A549 (cell line): Measurements from ENCODE around the gene NR5A2. TPM values are rescaled to one million over a fixed set of nuclear protein-coding genes. Genes with fewer than 3 reads are reported as not detected.

Experiments
- ATAC-seq, 2 experiments: fragments of 200-7000 bp in 1 of 2; fragments of >200 bp in 1 of 2; cut with Nextera tagmentation in 1 of 2; cut with Tn5 transposase in 1 of 2; 3 replicates each; pipeline versions ENCODE4 v1.8.0 to v1.9.1; 2018 to 2020; ENCODE audit warnings: mild to moderate bottlenecking in 1 of 2, moderate library complexity in 1 of 2
- CTCF ChIA-PET: fragments of 300-600 bp; sonication (Branson Sonifier 250); formaldehyde crosslinking; extraction: SDS; loops from one replicate; lab custom pipeline; 2021; ENCODE audit warnings: antibody characterized with exemption, inconsistent platforms; lab: Yijun Ruan, JAX
- POLR2A ChIA-PET: fragments of 350-600 bp; formaldehyde crosslinking; extraction: SDS; loops from one replicate; lab custom pipeline; 2021; ENCODE audit warnings: antibody characterized with exemption, inconsistent platforms; lab: Yijun Ruan, JAX
- DNase-seq, 2 experiments: peaks; one replicate each; pipeline versions ENCODE4 v3.0.0 to v3.0.0-alpha.2; 2011 to 2016; ENCODE audit warnings: low read depth in 1 of 2, low spot score in 1 of 2
- FAIRE-seq: peaks from 2 replicates; lab custom pipeline; 2011; peaks lifted over from hg19 to GRCh38; lab: Jason Lieb, UNC
- H3K27ac ChIP-seq, 2 experiments: fragments of >200 bp; sonication (Bioruptor Twin); formaldehyde crosslinking; 3 replicates each; pipeline ENCODE4 v1.5.1; 2016 to 2017
- H3K4me1 ChIP-seq: fragments of >200 bp; sonication (Bioruptor Twin); formaldehyde crosslinking; 3 replicates; pipeline ENCODE4 v1.6.1; 2016
- H3K4me2 ChIP-seq: fragments of >200 bp; sonication (Bioruptor Twin); formaldehyde crosslinking; 3 replicates; pipeline ENCODE4 v1.6.1; 2016
- H3K4me3 ChIP-seq: fragments of >200 bp; sonication (Bioruptor Twin); formaldehyde crosslinking; 3 replicates; pipeline ENCODE4 v1.5.1; 2016
- H3K9me3 ChIP-seq: fragments of >200 bp; sonication (Bioruptor Twin); formaldehyde crosslinking; 3 replicates; pipeline ENCODE4 v1.6.1; 2016
- BHLHE40 ChIP-seq: IDR thresholded peaks from 2 replicates; pipeline ENCODE4 v1.6.1; 2012; ENCODE audit warnings: low read depth, low read length, inconsistent platforms
- CTCF ChIP-seq: fragments of >200 bp; sonication (Bioruptor Twin); formaldehyde crosslinking; IDR thresholded peaks from 3 replicates; pipeline ENCODE4 v1.5.1; 2016
- EHF ChIP-seq: fragments of 250-450 bp; sonication (Bioruptor Pico); IDR thresholded peaks from 2 replicates; pipeline ENCODE4 v1.5.0; 2020; ENCODE audit warnings: mild to moderate bottlenecking
- EHMT2 ChIP-seq: fragments of 200-600 bp; sonication (generic); IDR thresholded peaks from 2 replicates; pipeline ENCODE4 v1.6.1; 2016; ENCODE audit warnings: antibody characterized with exemption, low read depth, mild to moderate bottlenecking, moderate library complexity
- ESRRA ChIP-seq: fragments of 150-350 bp; IDR thresholded peaks from 2 replicates; pipeline ENCODE4 v1.6.1; 2014; ENCODE audit warnings: mild to moderate bottlenecking, low read length, borderline replicate concordance
- FOSL2 ChIP-seq, 2 experiments: fragments of 450-650 bp in 1 of 2; fragments of >200 bp in 1 of 2; sonication (Bioruptor Twin) in 1 of 2; formaldehyde crosslinking; IDR thresholded peaks; 2 replicates each; pipeline versions ENCODE4 v1.5.0 to v1.6.1; 2016 to 2020; ENCODE audit warnings: mild to moderate bottlenecking in 1 of 2, moderate library complexity in 1 of 2
- GATA3 ChIP-seq: IDR thresholded peaks from 2 replicates; pipeline ENCODE4 v1.6.1; 2012; ENCODE audit warnings: borderline replicate concordance
- MAX ChIP-seq: IDR thresholded peaks from 2 replicates; pipeline ENCODE4 v1.6.1; 2012
- NFE2L2 ChIP-seq: fragments of 150-350 bp; conservative IDR thresholded peaks from 2 replicates; pipeline ENCODE4 v1.6.1; 2014; ENCODE audit warnings: low read length
- NR3C1 ChIP-seq: fragments of >200 bp; sonication (Bioruptor Twin); formaldehyde crosslinking; IDR thresholded peaks from 3 replicates; pipeline ENCODE4 v1.6.1; 2017
- RAD21 ChIP-seq, 2 experiments: fragments of >200 bp in 1 of 2; sonication (Bioruptor Twin) in 1 of 2; formaldehyde crosslinking in 1 of 2; IDR thresholded peaks in 1 of 2; conservative IDR thresholded peaks in 1 of 2; 2 replicates in 1 of 2; 3 replicates in 1 of 2; pipeline ENCODE4 v1.6.1; 2012 to 2018; ENCODE audit warnings: inconsistent platforms in 1 of 2
- RARB ChIP-seq: fragments of 250-450 bp; sonication (Bioruptor Pico); IDR thresholded peaks from 2 replicates; pipeline ENCODE4 v1.8.0; 2021; ENCODE audit warnings: mild to moderate bottlenecking, moderate library complexity
- RFX5 ChIP-seq: fragments of 450-650 bp; IDR thresholded peaks from 2 replicates; pipeline ENCODE4 v1.7.1; 2014; ENCODE audit warnings: antibody characterized with exemption, mild to moderate bottlenecking, moderate library complexity
- USF2 ChIP-seq: fragments of 450-650 bp; IDR thresholded peaks from 2 replicates; pipeline ENCODE4 v1.6.1; 2014; ENCODE audit warnings: antibody characterized with exemption
- ZC3H11A ChIP-seq: fragments of 450-650 bp; IDR thresholded peaks from 2 replicates; pipeline ENCODE4 v1.6.1; 2014; ENCODE audit warnings: antibody characterized with exemption, mild to moderate bottlenecking
- ZFP36 ChIP-seq: fragments of 450-650 bp; IDR thresholded peaks from 2 replicates; pipeline ENCODE4 v1.6.1; 2014; ENCODE audit warnings: borderline replicate concordance; ENCODE audit not compliant: partially characterized antibody
- WGBS: methylation state at CpG from one replicate; pipeline ENCODE4 v1.1.6; 2017; ENCODE audit errors: missing lambda C conversion rate; 5-methylcytosine and 5-hydroxymethylcytosine counted together
- polyA plus RNA-seq, 4 experiments: library from polyadenylated mRNA; depleted of rRNA in 3 of 4; stranded (reverse); fragments of >200 nt; fragmentation: RNase III in 1 of 4; extraction: RNeasy Plus Mini Kit Qiagen cat#74134 plus additional on column Dnase treatment in 1 of 4; gene quantifications; 2 replicates in 3 of 4; 3 replicates in 1 of 4; pipeline ENCODE4 v1.2.3, GENCODE V29; 2011 to 2017

NR5A2 gene
- polyA plus RNA-seq, 2 of the 4 experiments (the other 2 are of a cell fraction), result 12.0 to 24.1 TPM

- no peak for DNase-seq
- no peak overlapping the region for H3K4me3 ChIP-seq
- TF ChIP-seq USF2, result no peak
- TF ChIP-seq BHLHE40, result no peak
- no peak for TF ChIP-seq FOSL2 (IDR thresholded peaks at IDR 0.05)
- TF ChIP-seq FOSL2 (CRISPR knock-in tag; IDR thresholded peaks at IDR 0.05), result no peak
- peak; percentile 63 for FAIRE-seq
- H3K4me2 ChIP-seq, result peak overlapping the region; percentile 16; the same call in 1 of the 3 replicates
- H3K9me3 ChIP-seq, result no peaks in the 10 kb centered on the region
- H3K27ac ChIP-seq, result peak overlapping the region; percentile 12 to 30; a peak in 2 of 6 replicates
- WGBS, result 40% methylated on average over 3 of the region's 3 CpGs
- CTCF ChIA-PET, result interaction anchor here (1.4 to 1.5 kb wide), 2 partner anchors 9 to 16 kb away, joined by 4 to 5 read pairs; no protein-coding TSS in a partner anchor
- peaks cover 54% of the 10 kb centered on the region for H3K4me1 ChIP-seq
- ATAC-seq, result no peak
- POLR2A ChIA-PET, result no interaction called here
Observed at GRCh38 chr1:200153277-200154055, 126.0 kb downstream of the NR5A2 start.

GRCh38 chr1:200154069-200154767 is 126.7 kb downstream of the NR5A2 start:
- Histone ChIP-seq H3K9me3 (no peaks in the 10 kb centered on the region), H3K27ac (peak overlapping the region; percentile 9 to 56; a peak in 4 of 6 replicates), H3K4me3 (no peak overlapping the region), H3K4me2 (no peak overlapping the region; the same call in 2 of the 3 replicates), H3K4me1 (peaks cover 54% of the 10 kb centered on the region)
- no peak for TF ChIP-seq FOSL2 (IDR thresholded peaks at IDR 0.05)
- TF ChIP-seq FOSL2 (CRISPR knock-in tag; IDR thresholded peaks at IDR 0.05), result peak; percentile 33; the same call in 1 of the 2 replicates
- TF ChIP-seq GATA3, result no peak
- ATAC-seq (no peak), FAIRE-seq (no peak), DNase-seq (no peak)
- ChIA-PET CTCF (interaction anchor here (0.6 to 1.5 kb wide), 4 partner anchors 8 to 357 kb away, joined by 3 to 5 read pairs (median 4); no protein-coding TSS in a partner anchor), POLR2A (no interaction called here)

- DNase-seq (no peak), ATAC-seq (no peak), FAIRE-seq (no peak)
- Histone ChIP-seq H3K4me3 (no peak overlapping the region), H3K27ac (0 out of 6 replicates have a peak overlapping the region, but pooled peaks of 1 of the 2 experiments have one; percentile 3), H3K4me2 (no peak overlapping the region), H3K4me1 (peaks cover 28% of the 10 kb centered on the region), H3K9me3 (no peaks in the 10 kb centered on the region)
- ChIA-PET CTCF (interaction anchor here (0.6 to 1.7 kb wide), 3 partner anchors 14 to 352 kb away, joined by 3 to 4 read pairs (median 3); no protein-coding TSS in a partner anchor), POLR2A (no interaction called here)
- TF ChIP-seq RFX5 (no peak), NFE2L2 (no peak)
Observed at GRCh38 chr1:200157715-200158114, 130.2 kb downstream of the NR5A2 start.

- WGBS, result 89% methylated on average over 4 of the region's 4 CpGs
Observed at GRCh38 chr1:200161801-200162200, 134.3 kb downstream of the NR5A2 start.

More at GRCh38 chr1:200161801-200162200, 134.3 kb downstream of the NR5A2 start:
- TF ChIP-seq RARB (CRISPR knock-in tag) (no peak), ZFP36 (no peak), NR3C1 (no peak), ZC3H11A (no peak), MAX (no peak), EHMT2 (no peak), RAD21 (conservative IDR thresholded peaks at IDR 0.05 in 1 of 2, IDR thresholded peaks at IDR 0.05 in 1 of 2) (no peak), FOSL2 (IDR thresholded peaks at IDR 0.05) (no peak), FOSL2 (CRISPR knock-in tag; IDR thresholded peaks at IDR 0.05) (no peak), CTCF (no peak), EHF (no peak), ESRRA (no peak)
- FAIRE-seq (no peak), DNase-seq (no peak), ATAC-seq (no peak)
- Histone ChIP-seq H3K27ac (no peak overlapping the region), H3K4me2 (no peak overlapping the region), H3K4me1 (peaks cover 11% of the 10 kb centered on the region), H3K4me3 (no peak overlapping the region), H3K9me3 (no peaks in the 10 kb centered on the region)
- CTCF ChIA-PET, result interaction anchor here (0.6 to 1.8 kb wide), 3 partner anchors 8 to 263 kb away, joined by 3 to 5 read pairs (median 4); no protein-coding TSS in a partner anchor
- POLR2A ChIA-PET, result no interaction called here
